Liver (tissue), 9 donors: ENCODE data around the gene GAB2. TPM values are rescaled to one million over a fixed set of nuclear protein-coding genes. Genes with fewer than 3 reads are reported as not detected.
"Not testable (repeated sequence)": the region's sequence is repeated elsewhere in the genome, so short reads cannot be mapped to it uniquely, and the experiment has no call there.

Experiments used
- DNase-seq: peaks from one replicate; pipeline ENCODE4 v3.0.0-alpha.2; 2017; ENCODE audit warnings: low spot score
- H3K27ac ChIP-seq, 2 donors: one replicate each; pipeline ENCODE4 v1.7.0; 2013; ENCODE audit warnings: inconsistent platforms in 2 of 2, low read length in 2 of 2, control low read depth in 1 of 2, low read depth in 1 of 2, mild to moderate bottlenecking in 1 of 2
- H3K27me3 ChIP-seq, 4 donors: one replicate each; pipeline versions ENCODE4 v1.6.1 to v1.7.0; 2013; ENCODE audit warnings: low read length in 3 of 4, inconsistent platforms in 1 of 4, mild to moderate bottlenecking in 1 of 4, moderate library complexity in 1 of 4; ENCODE audit not compliant: control insufficient read depth in 4 of 4, insufficient read depth in 4 of 4
- H3K36me3 ChIP-seq, 4 donors: one replicate each; pipeline versions ENCODE4 v1.6.1 to v1.7.0; 2013; ENCODE audit warnings: low read length in 3 of 4, mild to moderate bottlenecking in 3 of 4, low read depth in 1 of 4, moderate library complexity in 1 of 4; ENCODE audit not compliant: control insufficient read depth in 4 of 4, insufficient read depth in 3 of 4
- H3K4me1 ChIP-seq, 4 donors: one replicate each; pipeline versions ENCODE4 v1.6.1 to v1.7.0; 2013; ENCODE audit warnings: low read length in 3 of 4, mild to moderate bottlenecking in 3 of 4, moderate library complexity in 1 of 4; ENCODE audit not compliant: control insufficient read depth in 4 of 4, insufficient read depth in 4 of 4
- H3K4me3 ChIP-seq, 3 donors: one replicate each; pipeline versions ENCODE4 v1.6.1 to v1.7.0; 2013; ENCODE audit warnings: low read length in 3 of 3, control low read depth in 1 of 3, low read depth in 1 of 3, mild to moderate bottlenecking in 1 of 3
- H3K9ac ChIP-seq, 2 donors: one replicate each; pipeline ENCODE4 v1.7.0; 2013; ENCODE audit warnings: low read length in 2 of 2, mild to moderate bottlenecking in 2 of 2, moderate library complexity in 2 of 2, control low read depth in 1 of 2, low read depth in 1 of 2
- H3K9me3 ChIP-seq, 4 donors: one replicate each; pipeline versions ENCODE4 v1.6.1 to v1.7.0; 2013; ENCODE audit warnings: low read length in 3 of 4; ENCODE audit not compliant: control insufficient read depth in 4 of 4
- EGR1 ChIP-seq, 2 donors: IDR thresholded peaks; 2 replicates each; pipeline ENCODE4 v1.6.1; 2016 to 2018; ENCODE audit warnings: antibody characterized with exemption in 2 of 2, low read depth in 2 of 2
- JUND ChIP-seq, 2 donors: IDR thresholded peaks; 2 replicates each; pipeline ENCODE4 v1.6.1; 2016; ENCODE audit warnings: antibody characterized with exemption in 2 of 2
- RAD21 ChIP-seq, 2 donors: IDR thresholded peaks; 2 replicates each; pipeline ENCODE4 v1.6.1; 2016; ENCODE audit warnings: antibody characterized with exemption in 2 of 2, mild to moderate bottlenecking in 2 of 2
- SP1 ChIP-seq: IDR thresholded peaks from 2 replicates; pipeline ENCODE4 v1.6.1; 2018; ENCODE audit warnings: antibody characterized with exemption, mild to moderate bottlenecking
- YY1 ChIP-seq: IDR thresholded peaks from 2 replicates; pipeline ENCODE4 v1.6.1; 2016; ENCODE audit warnings: antibody characterized with exemption, mild to moderate bottlenecking
- ZBTB33 ChIP-seq: IDR thresholded peaks from 2 replicates; pipeline ENCODE4 v1.6.1; 2016; ENCODE audit warnings: antibody characterized with exemption
- WGBS: extraction: QIAGEN DNeasy Blood & Tissue Kit; methylation state at CpG from one replicate; pipeline ENCODE4 v1.1.7; 2013; 5-methylcytosine and 5-hydroxymethylcytosine counted together
- polyA plus RNA-seq, 2 donors: library from polyadenylated mRNA; stranded (reverse) in 1 of 2; unstranded in 1 of 2; fragments of 200-250 nt in 1 of 2; fragments of >200 nt in 1 of 2; fragmentation: Nextera tagmentation in 1 of 2; extraction: Ambion mirVana in 1 of 2; gene quantifications; one replicate each; pipeline versions ENCODE4 v1.2.1 to v1.2.3, GENCODE V29; 2013 to 2015
- total RNA-seq, 2 donors: library from RNA; depleted of rRNA; stranded (reverse); fragments of >200 nt; gene quantifications; one replicate each; pipeline ENCODE4 v1.2.3, GENCODE V29; 2014
- TF ChIP-seq, protein P1 (sequence below): fragments of 150-350 bp; IDR thresholded peaks from 2 replicates; pipeline ENCODE4 v1.5.1; 2017; ENCODE audit warnings: improper control_type of control experiment, low read depth, low read length; ENCODE audit not compliant: missing input control
- TF ChIP-seq, protein P2 (sequence below): IDR thresholded peaks from 2 replicates; pipeline ENCODE4 v1.6.1; 2016; ENCODE audit warnings: antibody characterized with exemption, mild to moderate bottlenecking
- donor health status: healthy.
- donor health status: healthy.
- donor health status: healthy.
- donor health status: healthy.
- donor health status: healthy.

Gene GAB2
- total and polyA plus RNA-seq, 4 donors, result 1.3 to 3.6 (median 2.5) TPM

DNA sequence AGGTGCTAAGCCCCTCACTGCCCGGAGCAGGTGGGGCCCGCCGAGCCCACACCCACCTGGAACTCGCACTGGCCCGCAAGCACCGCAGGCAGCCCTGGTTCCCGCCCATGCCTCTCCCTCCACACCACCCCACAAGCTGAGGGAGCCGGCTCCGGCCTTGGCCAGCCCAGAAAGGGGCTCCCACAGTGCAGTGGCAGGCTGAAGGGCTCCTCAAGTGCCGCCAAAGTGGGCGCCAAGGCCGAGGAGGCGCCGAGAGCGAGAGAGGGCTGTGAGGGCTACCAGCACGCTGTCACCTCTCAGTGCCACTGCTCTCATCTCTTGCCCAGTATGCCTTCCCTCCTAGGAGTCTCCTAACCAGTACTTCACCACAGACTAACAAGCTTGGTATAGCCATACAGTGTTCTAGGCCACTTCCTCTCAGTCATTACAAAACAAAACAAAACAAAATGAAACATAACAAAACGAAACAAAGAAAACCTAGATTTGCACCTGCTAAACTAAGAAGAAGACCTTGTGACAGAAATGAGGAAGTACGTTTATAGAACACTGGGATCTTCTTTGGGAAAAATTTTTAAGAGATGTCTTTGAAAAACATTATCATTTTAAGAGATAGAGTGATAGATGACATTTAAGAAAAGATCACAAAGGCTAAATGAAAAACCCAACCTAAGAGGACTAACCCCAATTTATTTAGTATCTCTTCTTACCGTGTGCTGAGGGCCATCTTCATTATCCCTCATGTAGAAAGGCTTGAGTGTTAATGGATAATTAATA is 47.7 kb upstream of the GAB2 start:
- peak overlapping the region in 1 of 2 donors; percentile 7 for H3K27ac ChIP-seq
- H3K4me3 ChIP-seq, result no peak overlapping the region
- no peaks in the 10 kb centered on the region for H3K4me1 ChIP-seq
- 90% methylated on average over 19 of the region's 19 CpGs for WGBS
- no peak overlapping the region for H3K9ac ChIP-seq
- no peaks in the 10 kb centered on the region for H3K9me3 ChIP-seq
- DNase-seq, result no peak
- H3K27me3 ChIP-seq, result no peaks in the 10 kb centered on the region
- TF ChIP-seq, protein P1, sequence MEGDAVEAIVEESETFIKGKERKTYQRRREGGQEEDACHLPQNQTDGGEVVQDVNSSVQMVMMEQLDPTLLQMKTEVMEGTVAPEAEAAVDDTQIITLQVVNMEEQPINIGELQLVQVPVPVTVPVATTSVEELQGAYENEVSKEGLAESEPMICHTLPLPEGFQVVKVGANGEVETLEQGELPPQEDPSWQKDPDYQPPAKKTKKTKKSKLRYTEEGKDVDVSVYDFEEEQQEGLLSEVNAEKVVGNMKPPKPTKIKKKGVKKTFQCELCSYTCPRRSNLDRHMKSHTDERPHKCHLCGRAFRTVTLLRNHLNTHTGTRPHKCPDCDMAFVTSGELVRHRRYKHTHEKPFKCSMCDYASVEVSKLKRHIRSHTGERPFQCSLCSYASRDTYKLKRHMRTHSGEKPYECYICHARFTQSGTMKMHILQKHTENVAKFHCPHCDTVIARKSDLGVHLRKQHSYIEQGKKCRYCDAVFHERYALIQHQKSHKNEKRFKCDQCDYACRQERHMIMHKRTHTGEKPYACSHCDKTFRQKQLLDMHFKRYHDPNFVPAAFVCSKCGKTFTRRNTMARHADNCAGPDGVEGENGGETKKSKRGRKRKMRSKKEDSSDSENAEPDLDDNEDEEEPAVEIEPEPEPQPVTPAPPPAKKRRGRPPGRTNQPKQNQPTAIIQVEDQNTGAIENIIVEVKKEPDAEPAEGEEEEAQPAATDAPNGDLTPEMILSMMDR, result no peak
- TF ChIP-seq RAD21 (IDR thresholded peaks at IDR 0.05) (no peak), EGR1 (IDR thresholded peaks at IDR 0.05; ENCODE audit: low read depth in 2 of 2) (no peak), ZBTB33 (no peak), JUND (IDR thresholded peaks at IDR 0.05) (no peak), SP1 (no peak), YY1 (no peak)
- TF ChIP-seq, protein P2, sequence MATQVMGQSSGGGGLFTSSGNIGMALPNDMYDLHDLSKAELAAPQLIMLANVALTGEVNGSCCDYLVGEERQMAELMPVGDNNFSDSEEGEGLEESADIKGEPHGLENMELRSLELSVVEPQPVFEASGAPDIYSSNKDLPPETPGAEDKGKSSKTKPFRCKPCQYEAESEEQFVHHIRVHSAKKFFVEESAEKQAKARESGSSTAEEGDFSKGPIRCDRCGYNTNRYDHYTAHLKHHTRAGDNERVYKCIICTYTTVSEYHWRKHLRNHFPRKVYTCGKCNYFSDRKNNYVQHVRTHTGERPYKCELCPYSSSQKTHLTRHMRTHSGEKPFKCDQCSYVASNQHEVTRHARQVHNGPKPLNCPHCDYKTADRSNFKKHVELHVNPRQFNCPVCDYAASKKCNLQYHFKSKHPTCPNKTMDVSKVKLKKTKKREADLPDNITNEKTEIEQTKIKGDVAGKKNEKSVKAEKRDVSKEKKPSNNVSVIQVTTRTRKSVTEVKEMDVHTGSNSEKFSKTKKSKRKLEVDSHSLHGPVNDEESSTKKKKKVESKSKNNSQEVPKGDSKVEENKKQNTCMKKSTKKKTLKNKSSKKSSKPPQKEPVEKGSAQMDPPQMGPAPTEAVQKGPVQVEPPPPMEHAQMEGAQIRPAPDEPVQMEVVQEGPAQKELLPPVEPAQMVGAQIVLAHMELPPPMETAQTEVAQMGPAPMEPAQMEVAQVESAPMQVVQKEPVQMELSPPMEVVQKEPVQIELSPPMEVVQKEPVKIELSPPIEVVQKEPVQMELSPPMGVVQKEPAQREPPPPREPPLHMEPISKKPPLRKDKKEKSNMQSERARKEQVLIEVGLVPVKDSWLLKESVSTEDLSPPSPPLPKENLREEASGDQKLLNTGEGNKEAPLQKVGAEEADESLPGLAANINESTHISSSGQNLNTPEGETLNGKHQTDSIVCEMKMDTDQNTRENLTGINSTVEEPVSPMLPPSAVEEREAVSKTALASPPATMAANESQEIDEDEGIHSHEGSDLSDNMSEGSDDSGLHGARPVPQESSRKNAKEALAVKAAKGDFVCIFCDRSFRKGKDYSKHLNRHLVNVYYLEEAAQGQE, result no peak
- peaks cover 0 to 2% (median 0%) of the 10 kb centered on the region in 4 donors for H3K36me3 ChIP-seq

GRCh38 chr11:78464787-78465168 is 47.2 kb upstream of the GAB2 start:
- H3K36me3 ChIP-seq, H3K4me3 ChIP-seq: not testable (repeated sequence)
- H3K27ac ChIP-seq, result peak overlapping the region in 1 of 2 donors; percentile 7

DNA sequence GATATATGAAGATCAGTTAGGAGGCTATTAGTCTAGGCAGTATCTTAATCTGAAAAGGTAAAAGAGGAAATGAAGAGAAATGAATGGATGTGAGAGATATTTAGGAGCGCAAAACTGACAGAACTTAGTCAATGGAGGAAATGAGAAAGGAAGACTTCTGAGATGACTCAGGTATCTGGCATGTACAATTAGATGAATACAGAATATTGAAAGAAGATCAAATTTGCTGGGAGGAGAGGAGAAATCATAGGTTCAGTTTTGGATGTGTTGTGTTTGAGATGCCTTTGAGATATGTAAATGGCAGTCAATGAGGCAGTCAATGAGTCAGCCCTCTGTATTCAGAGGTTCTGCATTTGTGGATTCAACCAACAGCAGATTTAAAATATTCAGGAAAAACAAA is 42.9 kb upstream of the GAB2 start:
- 94% methylated on average over 1 of the region's 1 CpG for WGBS
- Histone ChIP-seq H3K9me3 (no peaks in the 10 kb centered on the region), H3K27me3 (no peaks in the 10 kb centered on the region), H3K4me1 (no peaks in the 10 kb centered on the region), H3K36me3 (peaks cover 0 to 2% (median 1%) of the 10 kb centered on the region in 4 donors), H3K27ac (no peak overlapping the region), H3K9ac (no peak overlapping the region), H3K4me3 (no peak overlapping the region)
- no peak for TF ChIP-seq EGR1 (IDR thresholded peaks at IDR 0.05; ENCODE audit: low read depth in 2 of 2)
- DNase-seq, result no peak

More at GRCh38 chr11:78464787-78465168, 47.2 kb upstream of the GAB2 start:
- DNase-seq, H3K9ac ChIP-seq, H3K9me3 ChIP-seq, H3K27me3 ChIP-seq, H3K4me1 ChIP-seq: not testable (repeated sequence)
- WGBS, result 96% methylated on average over 14 of the region's 14 CpGs
